ENCODE results near the gene MYOM1. TPM values are rescaled to one million over a fixed set of nuclear protein-coding genes. Genes with fewer than 3 reads are reported as not detected.

The MYOM1 gene
- total RNA-seq = 0.22 and 0.62 TPM in 2 replicates

DNA sequence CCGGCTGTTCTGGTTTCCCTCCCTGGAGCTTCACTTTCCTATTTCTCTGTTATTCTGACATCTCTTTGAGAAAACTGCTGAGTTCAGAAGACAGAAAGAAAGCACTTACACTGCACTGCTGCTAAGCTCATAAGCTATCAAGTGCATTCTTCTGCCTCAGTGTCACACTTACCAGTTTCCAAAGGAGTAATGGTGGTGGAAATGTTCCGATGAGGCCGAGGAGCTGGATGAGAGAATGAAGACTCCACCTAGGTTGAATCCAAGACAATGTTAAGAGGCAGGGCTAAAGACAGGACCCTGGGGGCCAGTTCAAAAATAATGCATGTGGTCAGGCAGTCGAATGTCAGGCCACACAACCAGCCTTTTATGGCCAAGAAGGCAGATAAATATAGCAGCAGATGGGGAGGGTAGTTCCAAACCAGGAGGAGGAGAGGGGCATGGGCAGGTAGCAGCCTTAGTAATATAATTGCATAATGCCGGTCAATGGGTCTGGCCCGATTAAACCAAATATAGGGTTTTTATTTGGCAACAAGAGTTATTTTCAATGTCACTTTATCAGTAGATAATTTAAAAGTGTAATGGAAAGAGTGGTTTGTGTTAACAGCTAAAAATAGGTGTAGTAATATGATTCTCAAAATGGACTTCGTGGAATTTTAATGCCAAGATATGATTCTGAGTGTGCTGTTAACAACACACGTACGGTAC lies at the start of gene MYOM1:
Gene MYOM1, minus strand, starts transcription at position 338 of the 705 bp plus-strand sequence. CDS start 4,745 bp downstream, outside the sequence.

DNA sequence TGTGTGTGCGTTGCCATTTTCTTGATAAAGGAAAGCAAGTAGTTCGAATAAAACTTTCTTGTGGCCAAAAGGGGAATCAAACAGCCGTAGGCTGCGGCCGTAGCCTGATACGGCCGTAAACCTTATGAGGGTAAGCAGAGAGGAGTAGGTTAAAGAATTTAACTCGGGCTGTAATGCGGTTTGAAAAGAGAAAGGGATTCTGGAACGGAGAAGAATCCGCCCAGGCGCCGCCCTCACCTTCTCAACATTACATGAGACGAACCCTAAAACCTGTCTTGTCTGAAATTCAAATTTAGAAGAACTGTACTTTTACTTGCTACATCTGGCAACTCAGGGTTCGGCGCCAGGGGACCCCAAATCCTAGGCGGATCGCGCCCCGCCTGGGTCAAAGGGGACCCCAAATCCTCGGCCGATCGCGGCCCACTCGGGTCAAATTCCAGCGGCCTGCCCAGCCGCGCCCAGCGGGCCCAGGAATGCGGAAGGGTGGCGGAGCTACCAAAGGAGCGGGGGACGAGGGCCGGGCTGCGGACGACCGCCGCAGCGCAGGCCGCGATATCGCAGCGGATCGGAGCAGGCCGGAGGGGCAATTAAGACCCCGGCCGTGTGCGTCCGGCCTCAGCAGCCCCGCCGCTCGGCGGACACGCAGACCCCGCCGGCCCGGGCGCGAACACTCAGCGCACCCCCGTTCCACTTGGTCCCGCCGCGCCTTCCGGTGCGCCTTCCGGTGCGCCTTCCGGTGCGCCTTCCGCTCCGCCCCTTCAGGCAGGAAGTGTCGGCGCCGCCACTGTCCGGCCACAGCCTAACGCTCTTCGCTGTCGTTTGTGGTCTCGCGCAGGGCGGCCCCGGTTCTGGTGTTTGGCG lies 41.8 kb upstream of the MYOM1 start, which contains the start of gene MYL12B:
Gene MYL12B, plus strand, starts transcription at position 761 of the 861 bp plus-strand sequence. CDS start 10,766 bp downstream, outside the sequence.

DNA sequence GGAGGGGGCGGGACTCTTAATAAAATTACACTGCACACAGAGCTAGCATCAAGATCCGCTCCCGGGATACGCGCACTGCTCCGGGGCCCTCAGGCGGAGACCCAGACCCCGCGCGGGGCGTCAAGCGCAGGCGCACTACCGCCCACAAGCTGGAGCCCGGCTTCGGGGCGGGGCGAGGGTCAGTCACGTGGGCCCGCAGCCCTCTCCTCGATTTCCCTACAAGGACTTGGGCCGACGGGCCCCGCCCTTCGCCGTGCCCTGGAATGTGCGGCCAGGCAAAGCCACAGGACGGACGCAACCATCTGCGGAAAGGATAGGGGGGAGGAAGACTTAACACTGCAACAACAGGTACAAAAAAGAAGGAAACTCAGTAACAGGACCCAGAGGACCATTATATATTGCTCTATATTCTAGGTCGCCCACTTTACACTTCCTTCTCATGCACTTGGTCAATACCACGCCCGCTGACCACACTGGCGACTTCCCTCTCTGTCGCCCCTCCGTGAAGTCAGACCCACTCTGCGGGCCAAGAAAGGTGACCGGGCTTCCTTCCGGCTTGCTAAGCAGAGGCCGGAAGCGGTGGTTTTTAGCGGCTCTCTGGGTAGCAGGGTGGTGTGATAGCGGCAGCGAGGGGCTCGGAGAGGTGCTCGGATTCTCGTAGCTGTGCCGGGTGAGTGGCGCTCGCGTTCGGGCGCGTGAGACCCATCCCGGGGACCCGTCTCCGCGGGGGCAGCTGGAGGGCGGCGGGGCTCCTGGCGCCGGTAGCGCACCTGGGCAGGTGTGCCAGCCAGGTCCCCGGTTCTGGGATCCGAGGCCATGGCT lies 27.7 kb upstream of the MYOM1 start, which contains the start of gene MYL12A:
Gene MYL12A, plus strand, starts transcription at position 562 of the 822 bp plus-strand sequence. CDS start 5,447 bp downstream, outside the sequence.

Other genes starting within 250 kb of the MYOM1 start
- 42.2 and 48.0 TPM in 2 replicates for gene LPIN2, start 206.8 kb downstream of the MYOM1 start, total RNA-seq
- gene MYL12A, start 27.8 kb upstream of the MYOM1 start, total RNA-seq = 717 and 782 TPM in 2 replicates
- gene MYL12B, start 42.2 kb upstream of the MYOM1 start, total RNA-seq = 397 and 422 TPM in 2 replicates
- 172 and 236 TPM in 2 replicates for gene TGIF1, start 230.2 kb upstream of the MYOM1 start, total RNA-seq